ENCODE data around the gene CPXM1.

CPXM1 gene

GRCh38 chr20:2762578-2763131 is 37.8 kb downstream of the CPXM1 start:
- DNase-seq, result no peak

- DNase-seq, result no peak
Observed at GRCh38 chr20:2761885-2762284, 38.5 kb downstream of the CPXM1 start.

- no peak for DNase-seq
Observed at GRCh38 chr20:2760952-2761305, 39.5 kb downstream of the CPXM1 start.

GRCh38 chr20:2760297-2760951 is 40.0 kb downstream of the CPXM1 start:
- DNase-seq, result no peak

- DNase-seq, result no peak
Observed at GRCh38 chr20:2759603-2760296, 40.7 kb downstream of the CPXM1 start.

- no peak for DNase-seq
Observed at GRCh38 chr20:2759143-2759542, 41.3 kb downstream of the CPXM1 start.

GRCh38 chr20:2757969-2758368 is 42.5 kb downstream of the CPXM1 start:
- DNase-seq, result no peak

- DNase-seq, result no peak
Observed at GRCh38 chr20:2757001-2757400, 43.4 kb downstream of the CPXM1 start.

- DNase-seq, result no peak
Observed at GRCh38 chr20:2756056-2756611, 44.3 kb downstream of the CPXM1 start.

GRCh38 chr20:2755451-2756055 is 44.9 kb downstream of the CPXM1 start:
- DNase-seq, result no peak

GRCh38 chr20:2754424-2754823 is 46.0 kb downstream of the CPXM1 start:
- no peak for DNase-seq

- no peak for DNase-seq
Observed at GRCh38 chr20:2753461-2754040, 46.9 kb downstream of the CPXM1 start.

GRCh38 chr20:2752567-2753460 is 47.6 kb downstream of the CPXM1 start:
- DNase-seq, result peak; percentile 22 to 66 (median 33)

- DNase-seq, result peak; percentile 11 to 63 (median 42)
Observed at GRCh38 chr20:2751878-2752566, 48.4 kb downstream of the CPXM1 start.

- no peak for DNase-seq
Observed at GRCh38 chr20:2751347-2751877, 49.0 kb downstream of the CPXM1 start.

GRCh38 chr20:2750491-2751251 is 49.8 kb downstream of the CPXM1 start:
- peak in 1 of 6 experiments; percentile 34 for DNase-seq

GRCh38 chr20:2749951-2750490 is 50.4 kb downstream of the CPXM1 start:
- DNase-seq, result peak in 1 of 6 experiments; percentile 17

- DNase-seq, result no peak
Observed at GRCh38 chr20:2749343-2749950, 51.0 kb downstream of the CPXM1 start.

- peak in 1 of 6 experiments; percentile 7 for DNase-seq
Observed at GRCh38 chr20:2748551-2749342, 51.7 kb downstream of the CPXM1 start.
